Left forelimb (tissue), 1 donor: Measurements from ENCODE around the gene GPATCH4.
"Not testable (repeated sequence)": the region's sequence is repeated elsewhere in the genome, so short reads cannot be mapped to it uniquely, and the experiment has no call there.

ENCODE experiments used
- DNase-seq: peaks from one replicate; pipeline ENCODE4 v3.0.0-alpha.2; 2018; ENCODE audit warnings: low spot score

The GPATCH4 gene

GRCh38 chr1:156626079-156626438 lies 24.8 kb upstream of the GPATCH4 start:
- DNase-seq, result no peak

DNA sequence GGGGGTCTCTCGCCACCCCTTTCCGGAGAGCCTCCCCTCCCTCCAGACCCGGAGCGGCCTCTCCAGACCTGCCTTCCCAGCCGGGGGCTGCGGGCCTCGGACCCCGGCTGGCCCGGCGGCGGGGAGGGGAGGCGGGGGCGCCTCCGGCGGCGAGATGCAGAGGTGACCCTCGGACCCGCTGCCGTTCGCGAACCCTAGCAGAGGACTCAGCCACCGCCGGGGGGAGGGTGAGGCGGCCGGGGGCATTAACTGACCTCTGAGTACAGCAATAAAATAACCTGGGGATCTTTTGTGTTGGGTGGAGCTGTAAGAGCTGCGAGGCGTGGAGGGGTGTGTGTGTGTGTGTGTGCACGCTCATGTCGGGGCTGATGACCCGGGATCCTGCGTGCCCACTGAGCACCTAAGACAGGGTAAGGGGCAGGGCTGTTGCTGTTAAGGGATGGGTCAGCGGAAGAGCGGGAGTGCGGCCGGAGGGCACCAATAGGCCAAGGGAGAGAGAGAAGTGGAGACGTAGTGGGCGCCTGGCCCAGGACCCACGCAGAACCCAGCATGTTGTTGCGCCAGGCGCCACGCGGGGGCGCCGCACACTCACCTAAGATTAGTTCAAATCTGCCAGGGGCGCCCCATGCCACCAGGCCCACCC lies 24.3 kb upstream of the GPATCH4 start:
- peak; percentile 79 for DNase-seq

DNA sequence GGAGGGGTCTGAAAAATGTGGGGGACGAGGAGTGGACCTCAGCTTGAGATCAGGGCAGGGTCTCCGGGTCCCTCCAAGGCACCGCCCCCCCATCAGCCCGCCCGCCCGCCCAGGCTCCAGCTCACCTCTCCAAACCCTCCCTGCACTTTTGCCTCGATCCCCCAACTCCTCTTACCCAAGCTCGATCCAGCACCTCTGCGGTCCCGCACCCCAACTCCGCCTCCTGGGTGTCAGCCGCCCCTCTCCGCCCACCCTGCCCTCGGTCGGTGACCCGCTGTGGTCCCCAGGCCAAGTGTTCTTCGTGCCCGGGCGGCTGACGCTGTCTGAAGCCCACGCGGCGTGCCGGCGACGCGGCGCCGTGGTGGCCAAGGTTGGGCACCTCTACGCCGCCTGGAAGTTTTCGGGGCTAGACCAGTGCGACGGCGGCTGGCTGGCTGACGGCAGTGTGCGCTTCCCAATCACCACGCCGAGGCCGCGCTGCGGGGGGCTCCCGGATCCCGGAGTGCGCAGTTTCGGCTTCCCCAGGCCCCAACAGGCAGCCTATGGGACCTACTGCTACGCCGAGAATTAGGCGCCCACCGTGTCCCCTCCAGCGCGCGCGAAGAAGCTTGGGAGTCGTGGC lies 23.6 kb upstream of the GPATCH4 start:
- DNase-seq, result no peak

DNA sequence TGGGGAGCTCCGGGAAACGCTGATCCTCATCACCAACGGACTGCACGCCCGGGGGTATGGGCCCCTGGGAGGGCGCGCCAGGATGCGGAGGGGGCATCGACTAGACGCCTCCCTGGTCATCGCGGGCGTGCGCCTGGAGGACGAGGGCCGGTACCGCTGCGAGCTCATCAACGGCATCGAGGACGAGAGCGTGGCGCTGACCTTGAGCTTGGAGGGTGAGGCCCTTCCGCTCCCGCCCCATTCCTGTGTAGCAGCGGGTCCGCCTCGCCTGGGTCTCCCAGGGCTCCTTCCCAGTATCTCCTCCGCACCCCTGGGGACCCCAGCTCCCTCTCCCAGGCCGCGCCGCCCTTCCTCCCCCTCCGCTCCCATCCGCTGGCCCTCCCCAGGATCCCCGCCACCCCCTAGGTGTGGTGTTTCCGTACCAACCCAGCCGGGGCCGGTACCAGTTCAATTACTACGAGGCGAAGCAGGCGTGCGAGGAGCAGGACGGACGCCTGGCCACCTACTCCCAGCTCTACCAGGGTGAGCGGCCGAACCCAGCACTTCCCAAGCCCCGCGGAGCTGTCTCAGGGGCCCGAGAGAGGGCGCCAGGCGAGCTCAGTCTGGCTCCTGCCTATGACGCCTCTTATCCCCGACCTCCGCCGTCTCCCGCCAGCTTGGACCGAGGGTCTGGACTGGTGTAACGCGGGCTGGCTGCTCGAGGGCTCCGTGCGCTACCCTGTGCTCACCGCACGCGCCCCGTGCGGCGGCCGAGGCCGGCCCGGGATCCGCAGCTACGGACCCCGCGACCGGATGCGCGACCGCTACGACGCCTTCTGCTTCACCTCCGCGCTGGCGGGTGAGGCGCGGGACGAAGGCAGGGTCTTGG lies 22.9 kb upstream of the GPATCH4 start:
- DNase-seq, result no peak

- DNase-seq, result no peak
Measured at GRCh38 chr1:156622581-156623297, 21.5 kb upstream of the GPATCH4 start.

- no peak for DNase-seq
Measured at GRCh38 chr1:156619582-156619955, 18.3 kb upstream of the GPATCH4 start.

GRCh38 chr1:156618853-156619581 lies 17.7 kb upstream of the GPATCH4 start, which contains the start of gene HAPLN2:
TSS of gene HAPLN2 (plus strand) at chr1:156619415. CDS start at chr1:156623491, 4,076 bp downstream.
- DNase-seq, result no peak

DNA sequence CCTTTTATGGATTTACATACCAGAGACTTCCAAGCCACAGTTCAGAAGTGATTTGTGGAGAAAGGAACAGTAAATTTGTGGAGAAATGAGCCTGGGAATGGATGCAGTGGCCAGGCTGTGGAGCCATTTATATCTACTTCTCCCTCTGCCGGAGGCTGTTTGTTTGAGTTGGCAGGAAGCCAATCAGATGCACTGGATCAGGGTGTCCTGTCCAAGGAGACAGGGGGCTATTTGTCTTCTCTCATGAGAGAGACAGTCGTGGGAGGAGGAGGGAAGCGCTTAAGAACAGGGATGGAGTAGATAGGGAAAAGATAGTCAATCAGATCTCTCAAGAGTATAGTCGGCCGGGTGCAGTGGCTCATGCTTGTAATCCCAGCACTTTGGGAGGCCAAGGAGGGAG lies 15.2 kb upstream of the GPATCH4 start:
- DNase-seq, result no peak

DNA sequence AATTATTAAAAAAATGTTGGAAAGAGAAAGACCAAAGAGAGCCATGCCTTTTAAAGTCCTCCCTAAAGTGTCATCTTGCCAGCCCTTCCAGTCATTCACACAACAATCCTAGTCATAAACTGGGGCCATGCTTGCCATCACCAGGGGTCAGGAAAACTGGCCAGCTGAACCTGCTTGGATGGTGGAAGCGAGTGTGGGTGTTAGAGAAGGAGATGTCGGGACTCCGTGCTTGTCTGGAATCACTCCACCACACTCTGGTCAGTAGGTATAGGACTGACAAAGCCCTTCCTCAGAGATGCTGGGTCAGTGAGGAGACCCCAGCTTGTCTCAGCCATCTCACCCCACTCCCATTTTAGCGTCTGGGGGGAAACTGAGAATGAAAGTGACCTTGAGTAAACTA lies 14.7 kb upstream of the GPATCH4 start:
- DNase-seq, result no peak

DNA sequence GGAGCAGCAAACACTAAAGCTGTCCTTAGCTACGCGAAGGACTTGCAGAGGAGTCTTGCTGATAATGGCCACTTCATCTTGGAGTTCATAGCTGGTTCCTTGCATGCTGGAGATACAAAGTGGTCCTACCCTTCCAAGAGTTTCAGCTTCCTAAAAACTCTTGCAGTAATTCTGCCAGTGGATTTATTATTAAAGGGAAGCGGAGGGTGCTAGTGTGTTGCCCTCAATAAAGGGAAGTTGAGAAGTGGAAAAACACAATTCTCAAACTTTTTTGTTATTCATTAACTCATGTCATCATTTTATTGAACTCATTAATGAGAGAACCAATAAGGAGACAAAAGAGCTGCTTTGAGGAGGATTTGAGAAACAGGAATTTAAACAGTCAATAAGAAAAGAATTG lies 11.4 kb upstream of the GPATCH4 start:
- no peak for DNase-seq

DNA sequence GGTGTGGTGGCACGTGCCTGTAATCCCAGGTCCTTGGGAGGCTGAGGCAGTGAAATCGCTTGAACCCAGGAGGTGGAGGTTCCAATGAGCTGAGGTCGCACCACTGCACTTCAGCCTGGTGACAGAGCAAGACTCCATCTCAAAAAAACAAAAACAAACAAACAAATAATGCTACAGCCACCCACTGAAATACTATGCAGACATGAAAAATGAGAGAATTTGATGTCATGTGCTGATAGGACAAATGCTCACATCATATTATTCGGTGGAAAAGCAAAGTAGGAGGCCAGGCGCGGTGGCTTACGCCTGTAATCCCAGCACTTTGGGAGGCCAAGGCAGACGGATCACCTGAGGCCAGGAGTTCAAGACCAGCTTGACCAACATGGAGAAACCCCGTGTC lies 8.8 kb upstream of the GPATCH4 start:
- not testable (repeated sequence) for DNase-seq

DNA sequence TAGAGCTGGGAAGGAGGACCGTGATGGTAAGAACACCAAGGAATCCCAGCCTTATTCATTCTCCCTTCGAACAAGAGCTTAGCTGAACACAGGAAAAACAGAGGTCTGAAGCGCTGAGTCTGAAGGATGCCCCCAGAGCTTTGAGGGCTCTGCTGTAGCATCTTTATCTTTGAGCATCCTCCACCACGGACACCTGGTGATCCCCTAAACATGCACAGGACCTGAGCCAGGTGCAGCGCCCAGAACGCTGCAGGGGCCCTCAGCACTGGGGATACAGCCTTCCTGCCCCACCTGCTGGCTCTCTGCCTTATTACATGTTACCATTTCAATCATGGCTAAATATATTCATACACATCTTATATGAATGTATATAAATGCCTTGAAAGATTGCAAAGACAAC lies 7.7 kb upstream of the GPATCH4 start:
- no peak for DNase-seq

- DNase-seq, result no peak
Measured at GRCh38 chr1:156608036-156608674, 6.9 kb upstream of the GPATCH4 start.

- not testable (repeated sequence) for DNase-seq
Measured at GRCh38 chr1:156607344-156607743, 6.1 kb upstream of the GPATCH4 start.

DNA sequence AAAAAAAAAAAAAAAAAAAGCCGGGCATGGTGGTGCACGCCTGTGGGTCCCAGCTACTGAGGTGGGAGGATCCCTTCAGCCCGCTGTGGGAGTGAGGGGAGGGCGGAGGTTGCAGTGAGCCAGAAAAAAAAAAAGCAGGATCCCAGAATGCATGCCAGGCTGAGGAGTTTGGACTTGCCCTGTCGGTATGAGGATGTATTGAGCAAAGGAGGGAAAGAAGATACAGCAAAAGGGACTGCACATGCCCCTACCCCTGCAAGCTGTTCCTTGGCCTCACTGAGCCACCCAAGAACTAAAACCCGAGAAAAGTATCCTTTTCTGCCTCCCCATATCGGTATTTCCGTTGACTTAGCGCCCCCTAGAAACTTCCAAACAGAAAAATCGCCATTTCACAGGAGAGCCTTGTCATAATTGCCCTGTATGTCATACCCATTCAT lies 1.3 kb upstream of the GPATCH4 start:
- DNase-seq, result no peak

DNA sequence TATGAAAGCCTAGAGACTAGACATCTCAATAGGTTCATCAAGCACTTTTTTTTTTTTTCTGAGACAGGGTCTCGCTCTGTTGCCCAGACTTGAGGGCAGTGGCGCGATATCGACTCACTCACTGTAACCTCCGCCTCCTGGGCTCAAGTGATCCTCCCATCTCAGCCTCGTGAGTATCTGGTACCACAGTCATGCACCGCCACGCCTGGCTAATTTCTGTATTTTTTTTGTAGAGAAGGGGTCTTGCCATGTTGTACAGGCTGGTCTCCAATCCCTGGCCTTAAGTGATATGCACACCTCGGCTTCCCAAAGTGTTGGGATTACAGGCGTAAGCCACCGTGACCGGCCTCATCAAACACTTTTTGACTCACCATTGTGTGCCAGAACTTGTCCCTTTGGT lies 613 bp upstream of the GPATCH4 start:
- no peak for DNase-seq

- no peak for DNase-seq
Measured at GRCh38 chr1:156600733-156601121, 552 bp downstream of the GPATCH4 start.

GRCh38 chr1:156599811-156600210 lies 1.5 kb downstream of the GPATCH4 start:
- DNase-seq, result no peak

GRCh38 chr1:156598731-156599432 lies 2.4 kb downstream of the GPATCH4 start:
- DNase-seq, result no peak

- no peak for DNase-seq
Measured at GRCh38 chr1:156598125-156598524, 3.2 kb downstream of the GPATCH4 start.

- DNase-seq, result no peak
Measured at GRCh38 chr1:156596426-156596825, 4.9 kb downstream of the GPATCH4 start.
